KMS-11 (cell line): ENCODE results near the gene WNT3.

ENCODE experiments used
- H2AFZ ChIP-seq: fragments of 200-600 bp; sonication (generic); 2 replicates; pipeline ENCODE4 v1.6.1; 2016; ENCODE audit warnings: antibody characterized with exemption, mixed run types, low read depth
- H3K27ac ChIP-seq: fragments of 200-600 bp; sonication (generic); 2 replicates; pipeline ENCODE4 v1.6.1; 2016; ENCODE audit warnings: mild to moderate bottlenecking, mixed run types
- H3K27me3 ChIP-seq: fragments of 200-600 bp; sonication (generic); 2 replicates; pipeline ENCODE4 v1.6.1; 2017; ENCODE audit warnings: mild to moderate bottlenecking, low read depth, mixed run types, moderate library complexity; ENCODE audit not compliant: insufficient read depth
- H3K36me3 ChIP-seq: fragments of 200-600 bp; sonication (generic); 2 replicates; pipeline ENCODE4 v1.6.1; 2017; ENCODE audit warnings: mild to moderate bottlenecking, mixed run types; ENCODE audit not compliant: insufficient read depth
- H3K4me1 ChIP-seq: fragments of 200-600 bp; sonication (generic); 2 replicates; pipeline ENCODE4 v1.6.1; 2016; ENCODE audit warnings: mild to moderate bottlenecking, low read depth, mixed run types; ENCODE audit not compliant: poor library complexity, severe bottlenecking
- H3K4me2 ChIP-seq: fragments of 200-600 bp; sonication (generic); 2 replicates; pipeline ENCODE4 v1.7.0; 2016; ENCODE audit warnings: mild to moderate bottlenecking, mixed run types
- H3K4me3 ChIP-seq: fragments of 200-600 bp; sonication (generic); IDR thresholded peaks from 2 replicates; pipeline ENCODE4 v1.6.1; 2017; ENCODE audit warnings: low read depth, low read length, mixed read lengths; ENCODE audit not compliant: insufficient read depth
- H3K79me2 ChIP-seq: fragments of 200-600 bp; sonication (generic); 2 replicates; pipeline ENCODE4 v1.6.1; 2016; ENCODE audit warnings: low read depth, mixed run types; ENCODE audit not compliant: insufficient read depth
- H3K9ac ChIP-seq: fragments of 200-600 bp; sonication (generic); 2 replicates; pipeline ENCODE4 v1.6.1; 2016; ENCODE audit warnings: mild to moderate bottlenecking, mixed run types
- H4K20me1 ChIP-seq: fragments of 200-600 bp; sonication (generic); 2 replicates; pipeline ENCODE4 v1.6.1; 2016; ENCODE audit warnings: mild to moderate bottlenecking, mixed run types; ENCODE audit not compliant: insufficient read depth
- TF ChIP-seq, protein P1 (sequence below): fragments of 200-600 bp; sonication (generic); conservative IDR thresholded peaks from 2 replicates; pipeline ENCODE4 v1.6.1; 2017; ENCODE audit warnings: low read depth, mild to moderate bottlenecking, antibody characterized with exemption, low read length, moderate library complexity, mixed read lengths

Gene WNT3

DNA sequence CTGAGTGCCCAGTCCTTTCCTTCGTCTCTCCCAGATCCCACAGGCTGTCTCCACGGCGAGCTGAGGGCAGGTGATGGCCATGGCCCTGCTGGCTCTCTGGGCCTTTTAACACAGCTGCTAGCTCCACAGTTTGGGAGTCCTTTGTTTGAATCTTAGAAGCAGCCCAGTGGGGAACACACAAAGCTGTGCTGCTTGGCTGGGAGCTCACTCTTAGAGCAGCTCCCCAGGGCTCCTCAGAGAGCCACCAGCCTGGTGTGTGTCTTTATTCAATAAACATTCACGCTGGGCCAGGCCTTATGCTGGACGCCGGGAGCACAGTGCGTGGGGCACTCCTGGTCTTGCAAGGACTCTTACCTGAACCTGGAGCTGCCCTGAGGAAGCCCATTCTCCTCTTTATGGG lies 29.7 kb downstream of the WNT3 start:
- Histone ChIP-seq H2AFZ (no peak overlapping the region), H3K27me3 (no peaks in the 10 kb centered on the region)

DNA sequence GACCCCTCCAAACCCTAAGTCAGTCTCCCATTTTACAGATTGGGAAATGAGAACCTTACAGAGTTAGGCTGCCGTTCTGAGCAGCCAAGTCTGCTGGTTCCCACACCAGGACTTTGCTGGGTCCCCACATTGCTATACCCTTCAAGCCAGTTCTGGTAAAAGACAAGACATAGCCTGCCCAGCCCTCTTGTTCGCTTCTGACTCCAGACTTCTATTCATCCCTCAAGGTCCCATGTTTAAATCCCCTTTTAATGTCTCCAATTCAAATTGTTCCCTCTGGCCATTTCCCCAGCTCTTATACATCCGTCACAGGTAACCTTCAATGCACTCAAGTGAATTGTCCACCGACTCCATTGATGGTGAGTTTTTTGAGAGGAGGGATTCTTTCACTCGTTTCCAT lies 30.2 kb downstream of the WNT3 start:
- no peaks in the 10 kb centered on the region for H3K36me3 ChIP-seq
- no peaks in the 10 kb centered on the region for H3K4me1 ChIP-seq
- no peak overlapping the region for H2AFZ ChIP-seq
- H3K79me2 ChIP-seq = no peaks in the 10 kb centered on the region
- TF ChIP-seq, protein P1, sequence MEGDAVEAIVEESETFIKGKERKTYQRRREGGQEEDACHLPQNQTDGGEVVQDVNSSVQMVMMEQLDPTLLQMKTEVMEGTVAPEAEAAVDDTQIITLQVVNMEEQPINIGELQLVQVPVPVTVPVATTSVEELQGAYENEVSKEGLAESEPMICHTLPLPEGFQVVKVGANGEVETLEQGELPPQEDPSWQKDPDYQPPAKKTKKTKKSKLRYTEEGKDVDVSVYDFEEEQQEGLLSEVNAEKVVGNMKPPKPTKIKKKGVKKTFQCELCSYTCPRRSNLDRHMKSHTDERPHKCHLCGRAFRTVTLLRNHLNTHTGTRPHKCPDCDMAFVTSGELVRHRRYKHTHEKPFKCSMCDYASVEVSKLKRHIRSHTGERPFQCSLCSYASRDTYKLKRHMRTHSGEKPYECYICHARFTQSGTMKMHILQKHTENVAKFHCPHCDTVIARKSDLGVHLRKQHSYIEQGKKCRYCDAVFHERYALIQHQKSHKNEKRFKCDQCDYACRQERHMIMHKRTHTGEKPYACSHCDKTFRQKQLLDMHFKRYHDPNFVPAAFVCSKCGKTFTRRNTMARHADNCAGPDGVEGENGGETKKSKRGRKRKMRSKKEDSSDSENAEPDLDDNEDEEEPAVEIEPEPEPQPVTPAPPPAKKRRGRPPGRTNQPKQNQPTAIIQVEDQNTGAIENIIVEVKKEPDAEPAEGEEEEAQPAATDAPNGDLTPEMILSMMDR = no peak
- no peak overlapping the region for H3K4me3 ChIP-seq
- no peaks in the 10 kb centered on the region for H3K27me3 ChIP-seq
- no peaks in the 10 kb centered on the region for H4K20me1 ChIP-seq
- H3K27ac ChIP-seq = no peak overlapping the region
- no peak overlapping the region for H3K9ac ChIP-seq
- no peak overlapping the region for H3K4me2 ChIP-seq

More for the DNA sequence above, 29.7 kb downstream of the WNT3 start:
- Histone ChIP-seq H3K9ac (no peak overlapping the region), H4K20me1 (no peaks in the 10 kb centered on the region), H3K4me1 (no peaks in the 10 kb centered on the region), H3K4me3 (no peak overlapping the region), H3K36me3 (no peaks in the 10 kb centered on the region), H3K4me2 (no peak overlapping the region), H3K27ac (no peak overlapping the region), H3K79me2 (no peaks in the 10 kb centered on the region)
- TF ChIP-seq, protein P1 = no peak

DNA sequence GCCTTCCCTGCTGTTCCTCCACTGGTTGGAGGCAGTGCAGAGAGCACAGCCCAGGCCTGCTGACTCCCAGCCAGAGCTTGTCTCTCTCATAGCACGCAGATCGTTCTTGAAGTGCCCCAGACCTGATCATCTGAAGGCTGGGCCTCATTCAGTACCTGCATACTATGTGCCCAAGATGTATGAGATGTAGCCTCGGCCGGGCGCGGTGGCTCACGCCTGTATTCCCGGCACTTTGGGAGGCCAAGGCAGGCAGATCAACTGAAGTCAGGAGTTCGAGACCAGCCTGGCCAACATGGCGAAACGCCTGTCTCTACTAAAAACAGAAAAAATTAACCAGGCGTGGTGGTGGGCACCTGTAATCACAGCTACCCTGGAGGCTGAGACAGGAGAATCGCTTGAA lies 31.0 kb downstream of the WNT3 start:
- TF ChIP-seq, protein P1 = no peak
- no peak overlapping the region for H3K9ac ChIP-seq

DNA sequence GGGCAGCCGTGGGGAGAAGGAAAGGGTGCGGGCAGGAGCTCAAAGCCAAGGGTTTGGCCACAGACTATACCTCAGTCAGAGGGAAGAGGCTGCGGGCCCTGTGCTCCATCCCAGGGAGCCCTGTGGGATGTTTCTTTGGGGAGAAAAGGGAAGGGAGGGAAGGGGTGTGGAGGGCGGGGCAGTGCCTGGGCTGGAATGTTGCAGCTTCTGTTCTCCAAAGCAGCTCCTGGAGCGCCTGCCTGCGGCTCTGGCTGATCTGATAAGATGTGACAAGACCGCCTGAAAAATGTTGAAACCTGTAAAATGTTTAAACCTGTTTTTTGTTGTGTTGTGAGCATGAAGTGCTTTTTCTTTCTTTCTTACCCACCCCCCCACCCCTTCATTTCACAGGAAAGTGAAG lies 32.8 kb downstream of the WNT3 start:
- Histone ChIP-seq H3K27me3 (no peaks in the 10 kb centered on the region), H3K4me3 (no peak overlapping the region), H2AFZ (no peak overlapping the region), H3K4me1 (no peaks in the 10 kb centered on the region), H3K4me2 (no peak overlapping the region), H3K79me2 (no peaks in the 10 kb centered on the region), H3K9ac (no peak overlapping the region), H3K27ac (no peak overlapping the region), H4K20me1 (no peaks in the 10 kb centered on the region), H3K36me3 (no peaks in the 10 kb centered on the region)
- TF ChIP-seq, protein P1 = no peak

More for the DNA sequence above, 31.0 kb downstream of the WNT3 start:
- Histone ChIP-seq H3K4me3 (no peak overlapping the region), H2AFZ (no peak overlapping the region), H3K36me3 (no peaks in the 10 kb centered on the region), H4K20me1 (no peaks in the 10 kb centered on the region), H3K27me3 (no peaks in the 10 kb centered on the region), H3K4me2 (no peak overlapping the region), H3K4me1 (no peaks in the 10 kb centered on the region), H3K79me2 (no peaks in the 10 kb centered on the region), H3K27ac (no peak overlapping the region)
